Activated CD8-positive, alpha-beta T cell treated with anti-CD3 and anti-CD28 coated beads for 36 hours (primary cell): Measurements from ENCODE around the gene NRN1L. TPM values are rescaled to one million over a fixed set of nuclear protein-coding genes. Genes with fewer than 3 reads are reported as not detected.

Experiments used
- ATAC-seq: fragments of 200-7000 bp; cut with Tn5 transposase; one replicate; pipeline ENCODE4 v1.10.0; 2021; ENCODE audit warnings: mild to moderate bottlenecking, moderate library complexity
- CTCF ChIA-PET: fragments of 350-600 bp; sonication (Branson Sonifier 250); formaldehyde crosslinking; loops from one replicate; lab custom pipeline; 2021; ENCODE audit warnings: antibody characterized with exemption; lab: Charles Lee
- POLR2A ChIA-PET: fragments of 350-600 bp; sonication (Branson Sonifier 250); formaldehyde crosslinking; loops from one replicate; lab custom pipeline; 2021; ENCODE audit warnings: antibody characterized with exemption; lab: Charles Lee
- DNase-seq: peaks from one replicate; pipeline ENCODE4 v3.0.0-alpha.2; 2020
- H3K27ac Mint-ChIP-seq: one replicate; pipeline ENCODE4 v1.8.0; 2021; ENCODE audit warnings: mild to moderate bottlenecking, mixed read lengths
- H3K27me3 Mint-ChIP-seq: one replicate; pipeline ENCODE4 v1.8.0; 2021; ENCODE audit warnings: mixed read lengths
- H3K36me3 Mint-ChIP-seq: one replicate; pipeline ENCODE4 v1.8.0; 2021; ENCODE audit warnings: low read depth, mixed read lengths
- H3K4me1 Mint-ChIP-seq: one replicate; pipeline ENCODE4 v1.8.0; 2021; ENCODE audit warnings: low read depth, mixed read lengths
- H3K4me3 Mint-ChIP-seq: one replicate; pipeline ENCODE4 v1.8.0; 2021; ENCODE audit warnings: mild to moderate bottlenecking, moderate library complexity, mixed read lengths
- H3K9me3 Mint-ChIP-seq: one replicate; pipeline ENCODE4 v1.8.0; 2021; ENCODE audit warnings: mixed read lengths
- CTCF ChIP-seq: fragments of 200-600 bp; IDR thresholded peaks from one replicate; pipeline ENCODE4 v1.8.0; 2022; ENCODE audit warnings: antibody characterized with exemption, mild to moderate bottlenecking
- intact Hi-C: fragments of 100-400 bp; cut with micrococcal nuclease; formaldehyde crosslinking; loops from one replicate; pipeline ENCODE4 v1.10.0; 2022
- total RNA-seq, 2 experiments: library from RNA; stranded (reverse); gene quantifications; one replicate each; pipeline ENCODE4 v1.2.3, GENCODE V29; 2021

NRN1L gene
- total RNA-seq, 2 experiments from 2014 or later = 0.83 TPM; not detected in 1

DNA sequence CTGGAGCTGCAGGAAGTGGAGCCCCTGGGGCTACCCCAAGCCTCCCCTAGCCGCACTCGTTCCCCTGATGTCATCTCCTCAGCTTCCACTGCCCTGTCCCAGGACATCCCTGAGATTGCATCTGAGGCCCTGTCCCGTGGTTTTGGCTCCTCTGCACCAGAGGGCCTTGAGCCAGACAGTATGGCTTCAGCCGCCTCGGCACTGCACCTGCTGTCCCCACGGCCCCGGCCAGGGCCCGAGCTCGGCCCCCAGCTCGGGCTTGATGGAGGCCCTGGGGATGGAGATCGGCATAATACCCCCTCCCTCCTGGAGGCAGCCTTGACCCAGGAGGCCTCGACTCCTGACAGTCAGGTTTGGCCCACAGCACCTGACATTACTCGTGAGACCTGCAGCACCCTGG is 4.1 kb upstream of the NRN1L start:
- ChIA-PET POLR2A (interaction anchor here (1.2 kb wide), 1 partner anchor 9 kb away, joined by 3 read pairs; no protein-coding TSS in a partner anchor), CTCF (interaction anchor here (1.7 to 6.3 kb wide), 3 partner anchors 45 to 160 kb away, joined by 5 to 81 read pairs (median 5); no protein-coding TSS in a partner anchor)
- no peak for TF ChIP-seq CTCF
- Mint-ChIP-seq H3K4me3 (no peak overlapping the region), H3K36me3 (peaks cover 37% of the 10 kb centered on the region), H3K4me1 (peaks cover 5% of the 10 kb centered on the region), H3K27ac (no peak overlapping the region), H3K9me3 (no peaks in the 10 kb centered on the region), H3K27me3 (no peaks in the 10 kb centered on the region)
- no peak for DNase-seq
- no peak for ATAC-seq
- intact Hi-C loops = no loop called here

- Mint-ChIP-seq H3K27ac (no peak overlapping the region), H3K27me3 (no peaks in the 10 kb centered on the region), H3K9me3 (no peaks in the 10 kb centered on the region), H3K4me1 (no peaks in the 10 kb centered on the region), H3K4me3 (no peak overlapping the region), H3K36me3 (peaks cover 33% of the 10 kb centered on the region)
- DNase-seq (no peak), ATAC-seq (no peak)
- ChIA-PET CTCF (interaction anchor here (0.9 to 6.3 kb wide), 10 partner anchors 8 to 159 kb away, joined by 4 to 81 read pairs (median 24); partner anchors contain the start of genes CTRL, EDC4 and PSKH1), POLR2A (interaction anchor here (0.9 to 1.2 kb wide), 3 partner anchors 29 to 51 kb away, joined by 3 to 4 read pairs (median 3); no protein-coding TSS in a partner anchor)
- intact Hi-C loops = loop anchor here (2.0 kb wide), 1 partner anchor 47 kb away; no protein-coding TSS in a partner anchor
- TF ChIP-seq CTCF = no peak
Observed at GRCh38 chr16:67881621-67882161, 3.0 kb upstream of the NRN1L start.

DNA sequence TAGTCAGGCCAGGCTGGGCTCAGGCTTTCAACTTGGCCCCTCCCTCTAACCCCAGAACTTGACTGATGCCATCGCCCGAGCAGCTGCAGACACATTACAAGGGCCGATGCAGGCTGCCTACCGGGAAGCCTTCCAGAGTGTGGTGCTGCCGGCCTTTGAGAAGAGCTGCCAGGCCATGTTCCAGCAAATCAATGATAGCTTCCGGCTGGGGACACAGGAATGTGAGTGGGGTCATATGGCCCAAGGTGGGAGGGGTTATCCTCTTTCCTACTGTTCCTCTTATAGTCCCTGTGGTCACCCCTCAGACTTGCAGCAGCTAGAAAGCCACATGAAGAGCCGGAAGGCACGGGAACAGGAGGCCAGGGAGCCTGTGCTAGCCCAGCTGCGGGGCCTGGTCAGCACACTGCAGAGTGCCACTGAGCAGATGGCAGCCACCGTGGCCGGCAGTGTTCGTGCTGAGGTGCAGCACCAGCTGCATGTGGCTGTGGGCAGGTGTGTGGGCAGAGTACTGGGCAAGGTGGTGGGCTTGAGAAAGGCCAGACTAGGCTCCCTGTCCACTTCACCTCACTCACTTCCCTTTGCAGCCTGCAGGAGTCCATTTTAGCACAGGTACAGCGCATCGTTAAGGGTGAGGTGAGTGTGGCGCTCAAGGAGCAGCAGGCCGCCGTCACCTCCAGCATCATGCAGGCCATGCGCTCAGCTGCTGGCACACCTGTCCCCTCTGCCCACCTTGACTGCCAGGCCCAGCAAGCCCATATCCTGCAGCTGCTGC is 2.1 kb upstream of the NRN1L start:
- H3K27me3 Mint-ChIP-seq = no peaks in the 10 kb centered on the region
- TF ChIP-seq CTCF = no peak
- POLR2A ChIA-PET = interaction anchor here (0.8 to 2.0 kb wide), 6 partner anchors 24 to 52 kb away, joined by 3 to 8 read pairs (median 3); no protein-coding TSS in a partner anchor
- H3K4me3 Mint-ChIP-seq = no peak overlapping the region
- CTCF ChIA-PET = interaction anchor here (0.7 to 6.3 kb wide), 24 partner anchors 8 to 296 kb away, joined by 3 to 81 read pairs (median 14); partner anchors contain the start of genes CENPT, CTRL, EDC4 and PSKH1
- no peaks in the 10 kb centered on the region for H3K4me1 Mint-ChIP-seq
- intact Hi-C loops = loop anchor here (2.0 kb wide), 1 partner anchor 46 kb away; no protein-coding TSS in a partner anchor
- no peaks in the 10 kb centered on the region for H3K9me3 Mint-ChIP-seq
- no peak for DNase-seq
- ATAC-seq = no peak
- H3K27ac Mint-ChIP-seq = no peak overlapping the region
- H3K36me3 Mint-ChIP-seq = peaks cover 24% of the 10 kb centered on the region

DNA sequence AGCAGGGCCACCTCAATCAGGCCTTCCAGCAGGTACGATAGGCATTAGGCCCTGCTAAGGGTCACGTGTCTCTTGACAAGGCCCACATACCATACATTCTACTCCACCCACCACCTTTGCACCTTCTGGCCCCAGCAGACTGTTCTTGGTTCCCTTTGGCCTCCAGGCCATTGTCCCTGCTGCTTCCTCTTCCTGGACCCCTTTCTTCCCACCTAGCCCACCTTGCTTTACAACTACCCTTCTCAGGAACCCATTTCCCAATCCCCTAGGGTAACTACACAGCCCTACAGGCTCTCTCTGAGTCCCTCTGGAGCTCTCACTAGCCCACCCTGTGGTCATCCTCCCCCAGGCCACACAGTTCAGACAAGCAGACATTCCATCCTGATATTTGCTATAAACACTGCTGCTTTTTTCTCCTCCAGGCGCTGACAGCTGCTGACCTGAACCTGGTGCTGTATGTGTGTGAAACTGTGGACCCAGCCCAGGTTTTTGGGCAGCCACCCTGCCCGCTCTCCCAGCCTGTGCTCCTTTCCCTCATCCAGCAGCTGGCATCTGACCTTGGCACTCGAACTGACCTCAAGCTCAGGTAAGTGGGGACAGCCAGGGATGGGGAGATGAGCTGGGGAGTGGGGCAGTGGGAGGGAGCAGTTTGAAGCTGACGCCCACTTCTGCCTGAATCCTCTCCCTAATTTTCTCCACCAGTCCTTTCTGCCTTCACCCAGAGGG is 1.4 kb upstream of the NRN1L start:
- ATAC-seq (peak; percentile 19), DNase-seq (no peak)
- ChIA-PET POLR2A (interaction anchor here (1.0 to 2.0 kb wide), 7 partner anchors 8 to 51 kb away, joined by 3 to 8 read pairs (median 3); partner anchors contain the start of gene CENPT), CTCF (interaction anchor here (0.6 to 6.3 kb wide), 42 partner anchors 9 to 1253 kb away, joined by 3 to 81 read pairs (median 6); partner anchors contain the start of genes ATP6V0D1, CENPT, CTRL and DDX28)
- Mint-ChIP-seq H3K27me3 (no peaks in the 10 kb centered on the region), H3K36me3 (peaks cover 20% of the 10 kb centered on the region), H3K4me3 (no peak overlapping the region), H3K9me3 (no peaks in the 10 kb centered on the region), H3K4me1 (no peaks in the 10 kb centered on the region), H3K27ac (no peak overlapping the region)
- TF ChIP-seq CTCF = no peak
- intact Hi-C loops = loop anchor here (2.0 kb wide), 1 partner anchor 45 kb away; no protein-coding TSS in a partner anchor
